ENCODE results near the gene HMGN2. TPM values are rescaled to one million over a fixed set of nuclear protein-coding genes. Genes with fewer than 3 reads are reported as not detected.
A peak's percentile ranks its signal among the peaks of the same experiment; 100 is the strongest.

The HMGN2 gene
- total and polyA plus RNA-seq, 2 of the 13 experiments (the other 11 are each of a cell fraction or from before 2014, with no cell fraction given): 63.4 to 343 TPM

GRCh38 chr1:26471498-26472319, 531 bp upstream of the HMGN2 start (continued):
- TF ChIP-seq TFE3 (CRISPR knock-in tag; IDR thresholded peaks at IDR 0.05) (no peak), UBTF (CRISPR knock-in tag; IDR thresholded peaks at IDR 0.05) (no peak), HOXA7 (CRISPR knock-in tag; IDR thresholded peaks at IDR 0.05) (no peak), ZFP82 (CRISPR knock-in tag; IDR thresholded peaks at IDR 0.05; ENCODE audit: borderline replicate concordance) (no peak; the same call in 1 of the 2 replicates), BCLAF1 (IDR thresholded peaks at IDR 0.05) (no peak), YEATS4 (CRISPR knock-in tag; IDR thresholded peaks at IDR 0.05; ENCODE audit: borderline replicate concordance) (no peak), HOXA5 (CRISPR knock-in tag; IDR thresholded peaks at IDR 0.05) (no peak; the same call in 1 of the 2 replicates), ZBTB4 (CRISPR knock-in tag; IDR thresholded peaks at IDR 0.05; ENCODE audit: borderline replicate concordance) (0 out of 2 replicates have a peak, but pooled peaks have one; percentile 29), TIGD3 (CRISPR knock-in tag; IDR thresholded peaks at IDR 0.05; ENCODE audit: borderline replicate concordance) (no peak), ZNF704 (CRISPR knock-in tag; IDR thresholded peaks at IDR 0.05; ENCODE audit: borderline replicate concordance) (0 out of 2 replicates have a peak, but pooled peaks have one; percentile 8), ZNF30 (CRISPR knock-in tag; IDR thresholded peaks at IDR 0.05) (no peak), ZNF143 (CRISPR knock-in tag; IDR thresholded peaks at IDR 0.05) (no peak), KDM2A (CRISPR knock-in tag; IDR thresholded peaks at IDR 0.05; ENCODE audit: borderline replicate concordance, low read depth) (peak; percentile 87), MAFF (IDR thresholded peaks at IDR 0.05; ENCODE audit: low read depth, low read length) (no peak), AKAP8 (CRISPR knock-in tag; IDR thresholded peaks at IDR 0.05) (0 out of 2 replicates have a peak, but pooled peaks have one; percentile 71)

Measured in HepG2 (cell line).